GM12878 (cell line): ENCODE data around the gene PLXNA4. TPM values are rescaled to one million over a fixed set of nuclear protein-coding genes. Genes with fewer than 3 reads are reported as not detected.

Experiments
- ATAC-seq: fragments of 200-7000 bp; cut with Tn5 transposase; 3 replicates; pipeline ENCODE4 v1.9.1; 2020; ENCODE audit warnings: mild to moderate bottlenecking, moderate library complexity
- BruUV-seq: library from RNA; stranded (reverse); fragments of 400-500 nt; replicated peaks from 2 replicates; lab custom pipeline; 2021; lab: Mats Ljungman, UMichigan
- CTCF ChIA-PET: fragments of 300-600 bp; sonication (Branson Sonifier 250); formaldehyde crosslinking; extraction: SDS; loops from one replicate; lab custom pipeline; 2021; ENCODE audit warnings: inconsistent platforms; lab: Yijun Ruan, JAX
- POLR2A ChIA-PET: fragments of 350-600 bp; formaldehyde crosslinking; extraction: SDS; loops from one replicate; lab custom pipeline; 2021; ENCODE audit warnings: inconsistent platforms; lab: Charles Lee
- RAD21 ChIA-PET: fragments of 300-600 bp; sonication (Branson Sonifier 250); formaldehyde crosslinking; loops from one replicate; lab custom pipeline; 2023; ENCODE audit warnings: antibody characterized with exemption; ENCODE audit not compliant: unreplicated experiment; lab: Charles Lee
- SMC1A ChIA-PET: fragments of 300-600 bp; sonication (Branson Sonifier 250); formaldehyde crosslinking; loops from one replicate; lab custom pipeline; 2023; ENCODE audit not compliant: unreplicated experiment, uncharacterized antibody; lab: Charles Lee
- DNase-seq: peaks from one replicate; pipeline ENCODE4 v3.0.0-alpha.2; 2011; ENCODE audit warnings: low read depth, low spot score
- FAIRE-seq: peaks from 3 replicates; lab custom pipeline; 2011; peaks lifted over from hg19 to GRCh38; lab: Jason Lieb, UNC
- H2AFZ ChIP-seq: 2 replicates; pipeline ENCODE4 v1.6.0; 2011; ENCODE audit warnings: low read depth, low read length, control low read depth; ENCODE audit not compliant: control insufficient read depth
- H3K27ac ChIP-seq: 2 replicates; pipeline ENCODE4 v1.5.1; 2011; ENCODE audit warnings: control low read depth; ENCODE audit not compliant: control insufficient read depth, insufficient read depth
- H3K27me3 ChIP-seq, 2 experiments: replicated peaks in 1 of 2; 2 replicates each; pipeline versions ENCODE4 v1.6.0 to v1.6.1; 2011; ENCODE audit warnings: low read length in 1 of 2; ENCODE audit not compliant: control insufficient read depth in 2 of 2, insufficient read depth in 2 of 2
- H3K36me3 ChIP-seq, 2 experiments: 2 replicates each; pipeline ENCODE4 v1.5.1; 2011; ENCODE audit warnings: low read length in 1 of 2; ENCODE audit not compliant: control insufficient read depth in 2 of 2, insufficient read depth in 2 of 2
- H3K4me1 ChIP-seq: 2 replicates; pipeline ENCODE4 v1.6.1; 2011; ENCODE audit warnings: mild to moderate bottlenecking, low read length, moderate library complexity, mixed read lengths; ENCODE audit not compliant: control insufficient read depth, insufficient read depth
- H3K4me2 ChIP-seq: 2 replicates; pipeline ENCODE4 v1.6.0; 2011; ENCODE audit warnings: control low read depth; ENCODE audit not compliant: control insufficient read depth, insufficient read depth
- H3K4me3 ChIP-seq: fragments of 200-600 bp; sonication (generic); 2 replicates; pipeline ENCODE4 v1.5.1; 2016
- H3K79me2 ChIP-seq: 2 replicates; pipeline ENCODE4 v1.6.0; 2011; ENCODE audit warnings: low read length; ENCODE audit not compliant: control insufficient read depth, insufficient read depth
- H3K9ac ChIP-seq: 2 replicates; pipeline ENCODE4 v1.8.0; 2011; ENCODE audit warnings: low read length, control low read depth, mixed read lengths; ENCODE audit not compliant: control insufficient read depth, insufficient read depth
- H3K9me3 ChIP-seq: replicated peaks from 3 replicates; pipeline ENCODE4 v1.5.1; 2011; ENCODE audit warnings: mild to moderate bottlenecking, low read length; ENCODE audit not compliant: control insufficient read depth, insufficient read depth
- H4K20me1 ChIP-seq: 2 replicates; pipeline ENCODE4 v1.6.0; 2011; ENCODE audit not compliant: control insufficient read depth, insufficient read depth
- ATF3 ChIP-seq: IDR thresholded peaks from 2 replicates; pipeline ENCODE4 v1.6.1; 2011; ENCODE audit warnings: low read depth, mild to moderate bottlenecking, low read length, moderate library complexity, borderline replicate concordance; ENCODE audit errors: extremely low read depth
- BCL3 ChIP-seq: IDR thresholded peaks from 2 replicates; pipeline ENCODE4 v1.6.1; 2011; ENCODE audit warnings: borderline replicate concordance, low read depth, mild to moderate bottlenecking, moderate library complexity, low read length; ENCODE audit not compliant: insufficient read depth, poor library complexity, severe bottlenecking
- CREM ChIP-seq: IDR thresholded peaks from 2 replicates; pipeline ENCODE4 v1.6.1; 2014; ENCODE audit warnings: antibody characterized with exemption, low read depth
- ETV6 ChIP-seq, 2 experiments: fragments of 450-650 bp in 1 of 2; IDR thresholded peaks in 1 of 2; conservative IDR thresholded peaks in 1 of 2; 2 replicates each; pipeline ENCODE4 v1.6.1; 2014; ENCODE audit warnings: antibody characterized with exemption in 1 of 2, borderline replicate concordance in 1 of 2, low read depth in 1 of 2, mild to moderate bottlenecking in 1 of 2, moderate library complexity in 1 of 2
- RELA ChIP-seq: fragments of 450-650 bp; IDR thresholded peaks from 2 replicates; pipeline ENCODE4 v1.8.0; 2014; ENCODE audit warnings: borderline replicate concordance; ENCODE audit not compliant: partially characterized antibody
- TARDBP ChIP-seq: IDR thresholded peaks from 2 replicates; pipeline ENCODE4 v1.6.1; 2016; ENCODE audit warnings: borderline replicate concordance
- TCF3 ChIP-seq: IDR thresholded peaks from 2 replicates; pipeline ENCODE4 v1.6.1; 2012; ENCODE audit warnings: low read depth, mild to moderate bottlenecking, low read length, borderline replicate concordance; ENCODE audit not compliant: insufficient read depth
- USF1 ChIP-seq: IDR thresholded peaks from 2 replicates; pipeline ENCODE4 v1.6.1; 2011; ENCODE audit warnings: borderline replicate concordance, low read depth, mild to moderate bottlenecking, moderate library complexity, mixed read lengths, low read length; ENCODE audit not compliant: insufficient read depth; ENCODE audit errors: extremely low read length
- WGBS: methylation state at CpG from one replicate; pipeline ENCODE4 v1.1.6; 2016; ENCODE audit warnings: low lambda C conversion rate; ENCODE audit not compliant: insufficient replicate concordance, insufficient coverage; ENCODE audit errors: missing lambda C conversion rate; 5-methylcytosine and 5-hydroxymethylcytosine counted together
- in situ Hi-C: fragments of 300-500 bp; cut with MboI; formaldehyde crosslinking; loops from 9 replicates; pipeline ENCODE4 v1.14.3; 2018; ENCODE audit warnings: mixed read lengths
- intact Hi-C: fragments of 100-400 bp; cut with micrococcal nuclease; formaldehyde crosslinking; loops from one replicate; pipeline ENCODE4 v1.14.2; 2022; ENCODE audit not compliant: unreplicated experiment
- polyA plus RNA-seq, 11 experiments: library from polyadenylated mRNA; depleted of rRNA in 4 of 11; unstranded in 6 of 11; stranded (reverse) in 5 of 11; fragments of >200 nt; fragmentation: Nextera tagmentation in 4 of 11; fragmentation: Illumina TruSeq in 1 of 11; extraction: Ambion mirVana in 4 of 11; extraction: Trizol in 1 of 11; gene quantifications; 1 replicate in 1 of 11; 2 replicates in 10 of 11; pipeline versions ENCODE4 v1.2.1 to v1.2.3, GENCODE V29; 2011 to 2016; ENCODE audit warnings: inconsistent platforms in 2 of 11, missing spikeins in 2 of 11, low read depth in 1 of 11
- total RNA-seq, 4 experiments: library from RNA; depleted of rRNA in 3 of 4; stranded (reverse); fragments of >200 nt in 3 of 4; fragmentation: Illumina TruSeq in 1 of 4; extraction: Trizol in 1 of 4; gene quantifications; 2 replicates each; pipeline versions ENCODE4 v1.2.1 to v1.2.3, GENCODE V29; 2013 to 2021

Gene PLXNA4
- total and polyA plus RNA-seq, 10 of the 15 experiments (the other 5 are each of a cell fraction or from before 2014, with no cell fraction given), result 0.03 TPM; not detected in 9

- TF ChIP-seq ATF3, result no peak
- no peak for TF ChIP-seq TCF3
- no peak for TF ChIP-seq RELA
- TF ChIP-seq CREM, result no peak
- TF ChIP-seq ETV6 (conservative IDR thresholded peaks at IDR 0.05 in 1 of 2, IDR thresholded peaks at IDR 0.05 in 1 of 2; ENCODE audit: borderline replicate concordance in 1 of 2, low read depth in 1 of 2), result no peak
- TF ChIP-seq TARDBP, result no peak
- TF ChIP-seq, all 136 proteins: peak for 0
These were observed 33.7 kb upstream of the PLXNA4 start (continued) for GRCh38 chr7:132609906-132610520.

- no TSS peak for BruUV-seq
These were observed 33.0 kb upstream of the PLXNA4 start for GRCh38 chr7:132609222-132609621.

More at GRCh38 chr7:132609222-132609621, 33.0 kb upstream of the PLXNA4 start:
- H3K9ac ChIP-seq, result no peak overlapping the region
- 78% methylated on average over 2 of the region's 2 CpGs for WGBS
- H3K9me3 ChIP-seq, result no peaks in the 10 kb centered on the region
- no peaks in the 10 kb centered on the region for H3K79me2 ChIP-seq
- H4K20me1 ChIP-seq, result no peaks in the 10 kb centered on the region
- RAD21 ChIA-PET, result no interaction called here
- POLR2A ChIA-PET, result no interaction called here
- H3K36me3 ChIP-seq, result no peaks in the 10 kb centered on the region
- no peak overlapping the region for H3K4me2 ChIP-seq
- no peaks in the 10 kb centered on the region for H3K4me1 ChIP-seq
- no peak overlapping the region for H2AFZ ChIP-seq
- DNase-seq (no peak), FAIRE-seq (no peak), ATAC-seq (no peak)
- no peak overlapping the region for H3K27ac ChIP-seq
- CTCF ChIA-PET, result interaction anchor here (1.4 kb wide), 1 partner anchor 29 kb away, joined by 6 read pairs; no protein-coding TSS in a partner anchor
- H3K4me3 ChIP-seq, result no peak overlapping the region
- H3K27me3 ChIP-seq, result peaks cover under 1 to 7% of the 10 kb centered on the region in 2 experiments; a peak in 3 of 4 replicates
- in situ Hi-C loops (no loop called here), intact Hi-C loops (no loop called here)
- SMC1A ChIA-PET, result no interaction called here
- TF ChIP-seq USF1 (no peak), BCL3 (no peak)
- TF ChIP-seq, all 136 proteins: peak for 0
